ENCODE results near the gene CARHSP1.

CARHSP1 gene

GRCh38 chr16:8892101-8892575 lies 23.3 kb upstream of the CARHSP1 start:
- Histone ChIP-seq H3K27ac (ENCODE audit: low read depth, low read length) (no peak overlapping the region), H3K9ac (ENCODE audit: low read depth, low read length) (no peak overlapping the region), H3K4me3 (ENCODE audit: low read length) (no peak overlapping the region)

DNA sequence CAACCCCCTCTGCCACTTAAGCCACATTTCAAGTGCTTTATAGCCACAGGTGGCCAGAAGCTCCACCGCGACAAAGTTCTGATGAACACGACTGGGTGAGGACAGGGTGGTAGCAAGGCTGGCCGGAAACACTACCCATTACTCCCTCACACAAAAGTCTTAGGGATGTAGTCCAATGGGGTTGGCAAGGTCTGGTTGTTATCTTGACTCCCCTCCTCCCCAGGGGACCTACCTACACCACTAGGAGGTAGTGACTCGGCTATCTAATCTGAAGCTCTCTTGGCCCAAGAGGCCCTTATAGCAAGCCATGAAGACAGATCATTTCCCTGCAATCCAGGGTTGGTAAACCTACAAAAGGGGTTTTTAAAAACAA lies 21.7 kb upstream of the CARHSP1 start:
- WGBS, result 98% methylated on average over 4 of the region's 5 CpGs
- Histone ChIP-seq H3K9me3 (ENCODE audit: insufficient read depth, low read depth, low read length) (no peaks in the 10 kb centered on the region), H3K9ac (ENCODE audit: low read depth, low read length) (no peak overlapping the region), H3K27ac (ENCODE audit: low read depth, low read length) (no peak overlapping the region), H3K36me3 (ENCODE audit: insufficient read depth, low read length) (peaks cover 68% of the 10 kb centered on the region), H3K4me1 (ENCODE audit: insufficient read depth, low read length) (peaks cover 10% of the 10 kb centered on the region; the same call in 1 of the 2 replicates), H3K27me3 (ENCODE audit: insufficient read depth, low read length) (no peaks in the 10 kb centered on the region), H3K4me3 (ENCODE audit: low read length) (no peak overlapping the region)

More at GRCh38 chr16:8892101-8892575, 23.3 kb upstream of the CARHSP1 start:
- H3K36me3 ChIP-seq (ENCODE audit: insufficient read depth, low read length), result peaks cover 83% of the 10 kb centered on the region
- no peaks in the 10 kb centered on the region for H3K27me3 ChIP-seq (ENCODE audit: insufficient read depth, low read length)
- no peaks in the 10 kb centered on the region for H3K4me1 ChIP-seq (ENCODE audit: insufficient read depth, low read length)
- no peaks in the 10 kb centered on the region for H3K9me3 ChIP-seq (ENCODE audit: insufficient read depth, low read depth, low read length)
- 96% methylated on average over 11 of the region's 16 CpGs for WGBS

DNA sequence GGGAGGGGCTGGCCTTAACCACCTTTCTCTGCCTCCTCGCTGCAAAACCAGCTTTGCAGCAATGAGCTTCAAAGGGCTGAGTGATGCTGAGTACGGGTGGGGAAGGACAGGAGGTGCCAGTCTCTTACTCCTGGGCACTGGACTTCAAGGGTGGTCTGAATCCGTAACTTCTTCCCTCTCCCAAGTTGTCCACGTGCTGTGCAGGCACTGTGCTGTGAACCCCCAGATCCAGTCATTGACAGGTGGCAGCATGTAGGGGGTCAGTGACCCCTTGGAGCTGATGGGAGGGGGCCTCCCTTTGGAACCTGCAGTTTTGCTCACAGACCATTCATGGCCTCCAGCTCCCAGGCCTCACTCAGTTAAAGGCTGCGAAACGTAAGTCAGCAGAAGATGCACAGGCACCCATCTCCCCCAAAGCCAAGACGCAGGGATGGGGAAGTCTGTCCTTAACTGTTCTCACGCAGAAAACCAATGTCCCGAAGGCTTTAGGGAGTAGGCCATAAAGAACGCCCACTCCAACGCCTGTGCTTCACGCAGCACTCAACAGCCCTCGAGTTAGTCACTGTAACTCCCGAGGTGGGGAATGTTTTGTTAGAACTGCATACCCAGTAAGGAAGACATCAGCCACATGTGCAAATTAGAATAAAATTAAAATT lies 21.2 kb upstream of the CARHSP1 start:
- Histone ChIP-seq H3K4me1 (ENCODE audit: insufficient read depth, low read length) (peaks cover 11% of the 10 kb centered on the region; the same call in 1 of the 2 replicates), H3K27me3 (ENCODE audit: insufficient read depth, low read length) (no peaks in the 10 kb centered on the region), H3K4me3 (ENCODE audit: low read length) (no peak overlapping the region), H3K9ac (ENCODE audit: low read depth, low read length) (no peak overlapping the region), H3K27ac (ENCODE audit: low read depth, low read length) (no peak overlapping the region), H3K36me3 (ENCODE audit: insufficient read depth, low read length) (peaks cover 63% of the 10 kb centered on the region), H3K9me3 (ENCODE audit: insufficient read depth, low read depth, low read length) (no peaks in the 10 kb centered on the region)
- WGBS, result 96% methylated on average over 14 of the region's 14 CpGs

GRCh38 chr16:8888951-8889892 lies 20.4 kb upstream of the CARHSP1 start:
- no peaks in the 10 kb centered on the region for H3K27me3 ChIP-seq (ENCODE audit: insufficient read depth, low read length)
- 92% methylated on average over 22 of the region's 23 CpGs for WGBS
- no peak overlapping the region for H3K4me3 ChIP-seq (ENCODE audit: low read length)
- H3K9ac ChIP-seq (ENCODE audit: low read depth, low read length), result no peak overlapping the region
- peaks cover 55% of the 10 kb centered on the region for H3K36me3 ChIP-seq (ENCODE audit: insufficient read depth, low read length)
- no peaks in the 10 kb centered on the region for H3K9me3 ChIP-seq (ENCODE audit: insufficient read depth, low read depth, low read length)
- peaks cover 11% of the 10 kb centered on the region; the same call in 1 of the 2 replicates for H3K4me1 ChIP-seq (ENCODE audit: insufficient read depth, low read length)
- no peak overlapping the region for H3K27ac ChIP-seq (ENCODE audit: low read depth, low read length)

- Histone ChIP-seq H3K36me3 (ENCODE audit: insufficient read depth, low read length) (peaks cover 43% of the 10 kb centered on the region), H3K4me3 (ENCODE audit: low read length) (no peak overlapping the region), H3K9ac (ENCODE audit: low read depth, low read length) (no peak overlapping the region), H3K4me1 (ENCODE audit: insufficient read depth, low read length) (peaks cover 11% of the 10 kb centered on the region; the same call in 1 of the 2 replicates), H3K27me3 (ENCODE audit: insufficient read depth, low read length) (no peaks in the 10 kb centered on the region), H3K9me3 (ENCODE audit: insufficient read depth, low read depth, low read length) (no peaks in the 10 kb centered on the region), H3K27ac (ENCODE audit: low read depth, low read length) (no peak overlapping the region)
- 93% methylated on average over 16 of the region's 16 CpGs for WGBS
These were observed 19.2 kb upstream of the CARHSP1 start for GRCh38 chr16:8887952-8888560.

DNA sequence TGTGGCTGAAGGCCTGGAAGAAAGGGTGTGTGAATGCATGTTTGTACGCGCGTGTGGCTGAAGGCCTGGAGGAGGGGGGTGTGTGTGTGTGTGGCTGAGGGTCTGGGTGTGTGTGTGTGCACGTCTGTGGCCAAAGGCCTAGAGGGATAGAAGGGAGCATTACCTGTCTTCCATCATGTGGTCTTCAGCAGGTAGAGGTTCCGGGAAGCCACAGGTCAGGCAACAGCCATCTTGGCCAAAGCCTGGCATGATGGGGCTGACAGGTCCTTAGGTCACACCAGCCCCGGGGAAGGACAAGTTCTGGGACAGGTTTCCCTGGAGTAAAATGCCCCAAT lies 18.6 kb upstream of the CARHSP1 start:
- H3K36me3 ChIP-seq (ENCODE audit: insufficient read depth, low read length), result peaks cover 37% of the 10 kb centered on the region
- no peak overlapping the region for H3K9ac ChIP-seq (ENCODE audit: low read depth, low read length)
- H3K4me1 ChIP-seq (ENCODE audit: insufficient read depth, low read length), result peaks cover 11% of the 10 kb centered on the region; the same call in 1 of the 2 replicates
- H3K27ac ChIP-seq (ENCODE audit: low read depth, low read length), result no peak overlapping the region
- H3K27me3 ChIP-seq (ENCODE audit: insufficient read depth, low read length), result no peaks in the 10 kb centered on the region
- H3K9me3 ChIP-seq (ENCODE audit: insufficient read depth, low read depth, low read length), result no peaks in the 10 kb centered on the region
- no peak overlapping the region for H3K4me3 ChIP-seq (ENCODE audit: low read length)
- 95% methylated on average over 6 of the region's 6 CpGs for WGBS

GRCh38 chr16:8886593-8887430 lies 18.0 kb upstream of the CARHSP1 start:
- H3K27me3 ChIP-seq (ENCODE audit: insufficient read depth, low read length), result no peaks in the 10 kb centered on the region
- H3K9ac ChIP-seq (ENCODE audit: low read depth, low read length), result no peak overlapping the region
- H3K9me3 ChIP-seq (ENCODE audit: insufficient read depth, low read depth, low read length), result no peaks in the 10 kb centered on the region
- WGBS, result 84% methylated on average over 18 of the region's 19 CpGs
- no peak overlapping the region for H3K27ac ChIP-seq (ENCODE audit: low read depth, low read length)
- peaks cover 11% of the 10 kb centered on the region; the same call in 1 of the 2 replicates for H3K4me1 ChIP-seq (ENCODE audit: insufficient read depth, low read length)
- H3K4me3 ChIP-seq (ENCODE audit: low read length), result no peak overlapping the region
- peaks cover 31% of the 10 kb centered on the region for H3K36me3 ChIP-seq (ENCODE audit: insufficient read depth, low read length)

DNA sequence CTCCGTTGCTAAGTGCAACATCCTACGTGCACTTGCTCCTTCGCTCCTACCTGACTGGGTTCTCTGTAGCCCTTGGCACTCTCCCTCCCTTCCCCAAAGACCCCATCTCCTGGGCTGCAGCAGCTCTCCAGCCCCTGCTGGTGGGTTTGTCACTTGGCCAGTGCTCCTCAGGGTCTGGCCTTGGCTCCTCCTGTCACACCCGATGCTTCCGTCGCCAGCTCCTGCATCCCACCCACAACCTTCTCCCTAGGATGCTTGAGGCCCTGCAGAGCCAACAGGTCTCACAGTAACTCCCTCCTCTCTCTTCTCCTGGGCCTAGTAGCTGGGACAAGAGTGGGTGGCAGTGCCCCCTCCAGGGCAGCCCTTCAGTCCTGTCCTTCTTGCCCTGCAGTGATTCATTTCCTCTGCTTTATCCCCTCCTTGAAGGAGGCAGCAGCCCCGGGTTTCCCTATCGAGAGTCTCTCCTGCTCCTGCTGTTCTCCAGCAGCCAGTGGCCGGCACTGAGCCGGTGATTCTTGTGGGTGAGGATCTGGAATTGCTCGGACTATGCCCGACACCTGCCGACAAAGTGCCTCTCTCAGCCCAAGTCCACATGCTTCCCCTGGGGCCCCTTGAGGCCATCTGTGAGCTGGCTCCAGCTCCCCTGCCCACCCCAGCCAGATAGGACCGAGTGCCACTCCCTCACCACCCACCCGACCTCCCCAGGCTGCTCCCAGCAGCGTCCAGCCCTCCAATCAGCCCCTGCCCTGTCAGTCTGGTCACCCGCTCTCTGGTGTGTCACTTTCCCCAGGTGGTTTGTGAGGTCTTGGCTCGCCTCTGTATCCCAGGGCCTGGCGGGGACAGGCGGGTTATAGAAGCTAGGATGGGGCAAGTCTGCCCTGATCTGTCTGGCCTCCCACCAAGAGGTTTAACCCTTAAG lies 17.1 kb upstream of the CARHSP1 start:
- no peaks in the 10 kb centered on the region for H3K9me3 ChIP-seq (ENCODE audit: insufficient read depth, low read depth, low read length)
- H3K4me1 ChIP-seq (ENCODE audit: insufficient read depth, low read length), result peaks cover 11% of the 10 kb centered on the region; the same call in 1 of the 2 replicates
- H3K27ac ChIP-seq (ENCODE audit: low read depth, low read length), result no peak overlapping the region
- no peak overlapping the region for H3K9ac ChIP-seq (ENCODE audit: low read depth, low read length)
- no peak overlapping the region for H3K4me3 ChIP-seq (ENCODE audit: low read length)
- H3K27me3 ChIP-seq (ENCODE audit: insufficient read depth, low read length), result no peaks in the 10 kb centered on the region
- peaks cover 22% of the 10 kb centered on the region for H3K36me3 ChIP-seq (ENCODE audit: insufficient read depth, low read length)
- WGBS, result 42% methylated on average over 20 of the region's 20 CpGs

GRCh38 chr16:8882725-8883377 lies 14.0 kb upstream of the CARHSP1 start:
- Histone ChIP-seq H3K9ac (ENCODE audit: low read depth, low read length) (no peak overlapping the region), H3K36me3 (ENCODE audit: insufficient read depth, low read length) (peaks cover 5% of the 10 kb centered on the region; the same call in 1 of the 2 replicates), H3K4me1 (ENCODE audit: insufficient read depth, low read length) (peaks cover 18% of the 10 kb centered on the region; the same call in 1 of the 2 replicates), H3K4me3 (ENCODE audit: low read length) (no peak overlapping the region), H3K27ac (ENCODE audit: low read depth, low read length) (no peak overlapping the region), H3K27me3 (ENCODE audit: insufficient read depth, low read length) (no peaks in the 10 kb centered on the region), H3K9me3 (ENCODE audit: insufficient read depth, low read depth, low read length) (no peaks in the 10 kb centered on the region)
- 93% methylated on average over 17 of the region's 17 CpGs for WGBS
